K562 (cell line): ENCODE data around the gene ALG6.

Source experiments
- CBFA2T3 ChIP-seq: fragments of 450-650 bp; IDR thresholded peaks from 2 replicates; pipeline ENCODE4 v1.6.1; 2017
- GTF2F1 ChIP-seq: IDR thresholded peaks from 2 replicates; pipeline ENCODE4 v1.6.1; 2011; ENCODE audit warnings: low read depth, low read length, improper control_type of control experiment
- HNRNPH1 ChIP-seq: fragments of 200-400 bp; formaldehyde crosslinking; optimal IDR thresholded peaks from 2 replicates; pipeline ENCODE3; 2017; ENCODE audit warnings: low read depth, mild to moderate bottlenecking, low read length, moderate library complexity
- JUND ChIP-seq, 2 experiments: IDR thresholded peaks; 2 replicates in 1 of 2; 3 replicates in 1 of 2; pipeline ENCODE4 v1.6.1; 2011; ENCODE audit warnings: borderline replicate concordance in 2 of 2, low read depth in 2 of 2, low read length in 2 of 2, improper control_type of control experiment in 1 of 2, missing biosample characterization in 1 of 2, missing genetic modification characterization in 1 of 2, missing genetic modification reagents in 1 of 2
- KAT7 ChIP-seq: sonication (generic); formaldehyde crosslinking; IDR thresholded peaks from 2 replicates; pipeline ENCODE4 v1.8.0; 2022; ENCODE audit warnings: missing genetic modification reagents, mild to moderate bottlenecking, borderline replicate concordance
- PCBP1 ChIP-seq: fragments of 200-400 bp; formaldehyde crosslinking; IDR thresholded peaks from 2 replicates; pipeline ENCODE4 v1.6.1; 2018; ENCODE audit warnings: mild to moderate bottlenecking, low read depth, low read length; ENCODE audit not compliant: poor library complexity, severe bottlenecking
- POLR2A ChIP-seq: fragments of 450-650 bp; conservative IDR thresholded peaks from 2 replicates; pipeline ENCODE4 v1.6.1; 2016
- POLR2AphosphoS5 ChIP-seq: IDR thresholded peaks from 2 replicates; pipeline ENCODE4 v1.6.1; 2011; ENCODE audit warnings: mild to moderate bottlenecking, low read depth, low read length, moderate library complexity; ENCODE audit not compliant: control insufficient read depth, insufficient read depth
- RFX1 ChIP-seq: fragments of 450-650 bp; IDR thresholded peaks from 2 replicates; pipeline ENCODE4 v1.6.1; 2016; ENCODE audit warnings: mild to moderate bottlenecking, moderate library complexity
- SNRNP70 ChIP-seq: fragments of 200-400 bp; formaldehyde crosslinking; optimal IDR thresholded peaks from 2 replicates; pipeline ENCODE3; 2017; ENCODE audit warnings: low read depth, low read length
- SP1 ChIP-seq: sonication (generic); formaldehyde crosslinking; IDR thresholded peaks from 2 replicates; pipeline ENCODE4 v1.8.1; 2022; ENCODE audit warnings: mild to moderate bottlenecking, missing genetic modification reagents
- ZNF274 ChIP-seq: IDR thresholded peaks from 2 replicates; pipeline ENCODE4 v1.6.1; 2011; ENCODE audit warnings: low read depth, mild to moderate bottlenecking, low read length, moderate library complexity, borderline replicate concordance
- TF ChIP-seq, protein P1 (sequence below): IDR thresholded peaks from 2 replicates; pipeline ENCODE4 v1.6.1; 2011; ENCODE audit warnings: borderline replicate concordance, low read depth, mild to moderate bottlenecking, moderate library complexity, low read length; ENCODE audit not compliant: insufficient read depth, poor library complexity, severe bottlenecking
- TF ChIP-seq, protein P2 (sequence below), 3 experiments: IDR thresholded peaks in 2 of 3; conservative IDR thresholded peaks in 1 of 3; 2 replicates each; pipeline ENCODE4 v1.5.1; 2011 to 2012; ENCODE audit warnings: low read length in 3 of 3, mild to moderate bottlenecking in 3 of 3, control low read depth in 2 of 3, improper control_type of control experiment in 1 of 3, inconsistent platforms in 1 of 3, low read depth in 1 of 3, mixed read lengths in 1 of 3, moderate library complexity in 1 of 3; ENCODE audit not compliant: insufficient read depth in 2 of 3

DNA sequence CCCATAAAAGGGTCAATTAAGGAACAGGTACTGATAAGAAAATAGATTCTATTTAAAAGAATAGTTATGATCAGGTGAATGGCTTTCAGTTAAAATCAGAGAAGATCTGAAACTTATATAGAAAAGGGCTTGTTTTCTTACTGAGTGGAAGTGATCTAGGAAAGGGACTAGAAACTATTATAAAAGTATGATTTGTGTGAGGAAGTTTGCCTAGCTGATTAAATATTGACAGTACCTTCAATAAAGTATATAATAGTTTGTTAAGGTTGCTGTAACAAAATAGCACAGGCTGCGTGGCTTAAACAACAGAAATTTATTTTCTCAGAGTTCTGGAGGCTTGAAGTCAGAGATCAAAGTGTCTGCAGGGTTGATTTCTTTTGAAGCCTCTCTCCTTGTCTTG lies 5.4 kb upstream of the ALG6 start:
- TF ChIP-seq SNRNP70 (no peak), POLR2A (no peak), SP1 (CRISPR knock-in tag) (no peak), GTF2F1 (no peak), HNRNPH1 (no peak), POLR2AphosphoS5 (no peak), CBFA2T3 (no peak), RFX1 (no peak), PCBP1 (no peak), KAT7 (CRISPR knock-in tag) (no peak), ZNF274 (no peak), JUND (IDR thresholded peaks at IDR 0.05; ENCODE audit: borderline replicate concordance, low read depth, low read length) (no peak), JUND (tag; IDR thresholded peaks at IDR 0.05; ENCODE audit: borderline replicate concordance, low read depth, low read length) (no peak)
- TF ChIP-seq, protein P1, sequence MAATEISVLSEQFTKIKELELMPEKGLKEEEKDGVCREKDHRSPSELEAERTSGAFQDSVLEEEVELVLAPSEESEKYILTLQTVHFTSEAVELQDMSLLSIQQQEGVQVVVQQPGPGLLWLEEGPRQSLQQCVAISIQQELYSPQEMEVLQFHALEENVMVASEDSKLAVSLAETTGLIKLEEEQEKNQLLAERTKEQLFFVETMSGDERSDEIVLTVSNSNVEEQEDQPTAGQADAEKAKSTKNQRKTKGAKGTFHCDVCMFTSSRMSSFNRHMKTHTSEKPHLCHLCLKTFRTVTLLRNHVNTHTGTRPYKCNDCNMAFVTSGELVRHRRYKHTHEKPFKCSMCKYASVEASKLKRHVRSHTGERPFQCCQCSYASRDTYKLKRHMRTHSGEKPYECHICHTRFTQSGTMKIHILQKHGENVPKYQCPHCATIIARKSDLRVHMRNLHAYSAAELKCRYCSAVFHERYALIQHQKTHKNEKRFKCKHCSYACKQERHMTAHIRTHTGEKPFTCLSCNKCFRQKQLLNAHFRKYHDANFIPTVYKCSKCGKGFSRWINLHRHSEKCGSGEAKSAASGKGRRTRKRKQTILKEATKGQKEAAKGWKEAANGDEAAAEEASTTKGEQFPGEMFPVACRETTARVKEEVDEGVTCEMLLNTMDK: no peak
- TF ChIP-seq, protein P2, sequence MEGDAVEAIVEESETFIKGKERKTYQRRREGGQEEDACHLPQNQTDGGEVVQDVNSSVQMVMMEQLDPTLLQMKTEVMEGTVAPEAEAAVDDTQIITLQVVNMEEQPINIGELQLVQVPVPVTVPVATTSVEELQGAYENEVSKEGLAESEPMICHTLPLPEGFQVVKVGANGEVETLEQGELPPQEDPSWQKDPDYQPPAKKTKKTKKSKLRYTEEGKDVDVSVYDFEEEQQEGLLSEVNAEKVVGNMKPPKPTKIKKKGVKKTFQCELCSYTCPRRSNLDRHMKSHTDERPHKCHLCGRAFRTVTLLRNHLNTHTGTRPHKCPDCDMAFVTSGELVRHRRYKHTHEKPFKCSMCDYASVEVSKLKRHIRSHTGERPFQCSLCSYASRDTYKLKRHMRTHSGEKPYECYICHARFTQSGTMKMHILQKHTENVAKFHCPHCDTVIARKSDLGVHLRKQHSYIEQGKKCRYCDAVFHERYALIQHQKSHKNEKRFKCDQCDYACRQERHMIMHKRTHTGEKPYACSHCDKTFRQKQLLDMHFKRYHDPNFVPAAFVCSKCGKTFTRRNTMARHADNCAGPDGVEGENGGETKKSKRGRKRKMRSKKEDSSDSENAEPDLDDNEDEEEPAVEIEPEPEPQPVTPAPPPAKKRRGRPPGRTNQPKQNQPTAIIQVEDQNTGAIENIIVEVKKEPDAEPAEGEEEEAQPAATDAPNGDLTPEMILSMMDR (IDR thresholded peaks at IDR 0.05 in 2 of 3, conservative IDR thresholded peaks at IDR 0.05 in 1 of 3; ENCODE audit: insufficient read depth in 2 of 3, low read depth in 1 of 3, low read length in 3 of 3): no peak
